HG03378 (cell line): ENCODE results near the gene CT45A10.
"Not testable (repeated sequence)": the region's sequence is repeated elsewhere in the genome, so short reads cannot be mapped to it uniquely, and the experiment has no call there.

Experiments
- ATAC-seq: cut with Tn5 transposase; IDR thresholded peaks from one replicate; pipeline ENCODE4 v1.9.1; 2021; ENCODE audit warnings: mild to moderate bottlenecking, moderate library complexity; ENCODE audit not compliant: unreplicated experiment

CT45A10 gene

GRCh38 chrX:135893294-135893817, at the start of gene CT45A10, which contains the start of gene SAGE1:
Gene CT45A10, minus strand, starts transcription at chrX:135893444. Its CDS starts 8,100 bp downstream, at chrX:135885344.
Gene SAGE1, plus strand, starts transcription at chrX:135893716. Its CDS starts 2,527 bp downstream, at chrX:135896243.
- ATAC-seq = no peak

GRCh38 chrX:135931644-135932487, 38.6 kb upstream of the CT45A10 start:
- ATAC-seq = peak; percentile 67

GRCh38 chrX:135927897-135928296, 34.7 kb upstream of the CT45A10 start:
- ATAC-seq = no peak

GRCh38 chrX:135923353-135923752, 30.1 kb upstream of the CT45A10 start:
- ATAC-seq = no peak

GRCh38 chrX:135920516-135920915, 27.3 kb upstream of the CT45A10 start:
- ATAC-seq = not testable (repeated sequence)

- ATAC-seq = no peak
Observed at GRCh38 chrX:135914404-135914803, 21.2 kb upstream of the CT45A10 start.

GRCh38 chrX:135910251-135910650, 17.0 kb upstream of the CT45A10 start:
- ATAC-seq = no peak

GRCh38 chrX:135892781-135893180, 463 bp downstream of the CT45A10 start:
- no peak for ATAC-seq

GRCh38 chrX:135890087-135890585, 3.1 kb downstream of the CT45A10 start:
- ATAC-seq = no peak

- ATAC-seq = not testable (repeated sequence)
Observed at GRCh38 chrX:135888976-135889375, 4.3 kb downstream of the CT45A10 start.

GRCh38 chrX:135888230-135888629, 5.0 kb downstream of the CT45A10 start:
- not testable (repeated sequence) for ATAC-seq

- not testable (repeated sequence) for ATAC-seq
Observed at GRCh38 chrX:135882741-135883140, 10.5 kb downstream of the CT45A10 start.

- ATAC-seq = not testable (repeated sequence)
Observed at GRCh38 chrX:135871712-135872111, 21.5 kb downstream of the CT45A10 start, which contains the start of gene CT45A9. Gene CT45A9, minus strand, starts transcription at chrX:135871812. Its CDS starts 3,751 bp downstream, at chrX:135868061.

- not testable (repeated sequence) for ATAC-seq
Observed at GRCh38 chrX:135854438-135854837, 38.8 kb downstream of the CT45A10 start, which contains the start of gene CT45A8. Gene CT45A8, minus strand, starts transcription at chrX:135854538. Its CDS starts 3,755 bp downstream, at chrX:135850783.

GRCh38 chrX:135837180-135837579, 56.1 kb downstream of the CT45A10 start, which contains the start of gene CT45A7:
Gene CT45A7, minus strand, starts transcription at chrX:135837280. Its CDS starts 3,747 bp downstream, at chrX:135833533.
- ATAC-seq = not testable (repeated sequence)
